ENCODE data around the gene TEAD4.

TEAD4 gene

DNA sequence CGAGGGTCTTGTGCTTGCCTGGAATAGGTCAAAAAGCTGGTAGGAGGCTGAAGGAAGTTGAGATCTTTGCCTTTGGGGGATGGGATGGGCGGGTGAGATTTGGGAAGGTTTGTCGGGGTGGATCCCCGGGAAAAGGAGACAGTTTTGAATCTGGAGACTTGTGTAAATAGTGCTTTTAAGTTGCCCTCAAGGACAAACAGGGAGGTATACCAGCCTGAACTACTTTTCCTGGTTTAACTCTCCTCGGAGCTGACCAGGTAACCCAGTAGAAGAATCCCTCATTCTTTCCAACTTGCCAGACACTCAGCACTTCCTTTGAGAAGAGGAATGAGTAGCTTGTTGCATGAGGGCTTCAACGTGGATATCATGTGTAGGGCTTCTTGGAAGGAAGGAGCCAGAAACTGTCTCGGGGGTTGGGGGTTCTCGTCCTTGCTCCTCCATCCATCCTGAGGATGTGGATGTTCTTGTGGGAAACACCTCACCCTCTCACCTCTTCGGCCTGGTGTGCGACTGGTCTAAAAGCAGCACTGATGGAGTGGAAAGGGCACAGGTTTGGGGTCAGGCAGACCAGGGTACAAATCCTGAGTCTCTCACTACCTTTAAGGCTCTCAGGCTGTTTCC is 1.9 kb downstream of the TEAD4 start:
- DNase-seq (ENCODE audit: low read depth): no peak

DNA sequence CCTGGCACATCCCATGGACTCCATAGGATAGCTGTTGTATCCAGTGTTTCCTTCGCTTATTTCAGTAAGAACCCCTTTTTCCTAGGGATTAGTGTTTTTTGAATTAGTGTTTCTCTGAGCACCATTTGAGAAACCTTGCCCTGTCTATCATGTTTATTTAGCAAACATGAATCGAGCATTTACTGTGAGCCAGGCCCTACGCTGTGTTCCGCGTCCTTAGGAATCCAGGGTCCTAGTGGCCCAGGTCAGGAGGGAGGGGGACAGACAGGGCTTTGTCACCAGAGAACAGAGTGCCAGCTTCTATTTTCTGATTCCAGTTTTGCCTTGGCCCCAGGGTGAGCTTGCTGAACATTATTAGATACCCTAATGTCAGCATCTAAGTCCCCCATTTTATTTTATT is 2.5 kb downstream of the TEAD4 start:
- no peak for DNase-seq (ENCODE audit: low read depth)

DNA sequence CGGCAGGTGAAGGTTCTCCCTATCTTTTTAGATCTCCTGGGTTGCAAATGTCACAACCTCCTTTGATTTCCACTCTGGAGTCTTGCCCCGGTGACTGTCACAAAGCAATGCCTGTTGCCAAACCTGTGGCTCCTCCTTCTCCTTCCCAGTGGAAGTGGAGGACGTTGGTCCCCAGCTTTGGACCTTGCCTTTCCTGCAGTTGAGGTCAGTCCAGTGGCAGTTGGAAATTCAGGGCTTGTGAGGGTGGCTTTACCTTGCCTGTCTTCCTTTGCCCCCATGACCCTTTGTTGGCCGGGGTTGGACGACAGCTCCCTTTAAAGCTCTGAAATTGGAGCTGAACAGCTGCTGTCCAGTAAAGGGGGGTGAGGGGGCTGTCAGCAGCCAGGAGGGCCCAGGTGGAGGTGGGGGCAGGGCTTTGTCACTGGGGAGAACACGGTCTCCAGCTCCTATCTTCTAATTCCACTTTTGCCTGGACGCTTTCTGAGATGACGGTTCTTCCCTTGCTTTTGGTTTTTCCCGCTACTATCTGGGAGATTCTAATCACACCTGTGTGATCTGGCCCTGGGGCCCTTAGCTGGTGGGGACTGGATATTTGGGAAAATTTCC is 4.1 kb downstream of the TEAD4 start:
- DNase-seq (ENCODE audit: low read depth): no peak

DNA sequence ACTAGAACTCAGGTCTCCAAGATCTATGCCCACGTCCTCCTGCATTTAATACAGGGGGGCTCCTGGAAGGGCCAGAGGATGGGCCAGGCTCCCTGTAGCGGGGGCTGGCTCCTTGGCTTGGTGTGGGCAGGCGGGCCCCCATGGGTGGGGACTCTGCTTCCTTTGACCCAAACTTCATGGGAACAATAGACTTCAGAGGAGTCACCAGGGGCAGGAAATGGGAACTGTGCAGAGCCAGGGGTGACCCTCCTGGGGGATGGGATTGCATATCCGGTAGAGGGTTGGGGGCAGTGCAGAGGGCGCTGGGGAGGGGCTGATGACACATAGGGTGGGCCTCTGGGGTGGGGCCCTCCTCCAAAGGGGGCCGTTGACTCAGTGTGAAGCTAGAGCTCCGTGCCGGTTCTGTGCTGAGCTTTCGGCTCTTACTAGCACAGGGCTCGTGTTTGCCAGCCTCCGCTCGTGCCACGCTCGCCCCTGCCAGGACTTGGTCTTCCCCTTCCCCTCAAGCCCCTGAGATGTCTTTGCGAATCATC is 4.6 kb downstream of the TEAD4 start:
- DNase-seq (ENCODE audit: low read depth): no peak

DNA sequence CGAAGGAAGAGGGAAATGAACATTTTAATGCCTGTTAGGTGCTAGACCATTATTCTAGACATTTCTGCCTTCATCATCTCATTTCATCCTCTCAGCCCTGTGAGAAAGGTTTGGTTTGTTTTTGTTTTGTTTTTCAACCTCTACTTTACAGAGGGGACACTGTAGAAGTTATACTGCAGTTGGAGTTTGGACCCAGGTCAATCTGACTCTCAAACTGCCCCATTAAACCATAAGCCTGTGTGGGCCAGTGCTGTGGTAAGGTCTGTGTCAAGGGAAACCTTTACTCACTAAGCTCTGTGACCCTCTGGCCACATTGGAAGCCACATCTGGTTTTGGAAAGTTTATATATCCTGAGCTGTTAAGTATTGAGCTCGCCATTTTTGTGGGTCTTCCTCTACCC is 8.5 kb downstream of the TEAD4 start:
- no peak for DNase-seq (ENCODE audit: low read depth)

DNA sequence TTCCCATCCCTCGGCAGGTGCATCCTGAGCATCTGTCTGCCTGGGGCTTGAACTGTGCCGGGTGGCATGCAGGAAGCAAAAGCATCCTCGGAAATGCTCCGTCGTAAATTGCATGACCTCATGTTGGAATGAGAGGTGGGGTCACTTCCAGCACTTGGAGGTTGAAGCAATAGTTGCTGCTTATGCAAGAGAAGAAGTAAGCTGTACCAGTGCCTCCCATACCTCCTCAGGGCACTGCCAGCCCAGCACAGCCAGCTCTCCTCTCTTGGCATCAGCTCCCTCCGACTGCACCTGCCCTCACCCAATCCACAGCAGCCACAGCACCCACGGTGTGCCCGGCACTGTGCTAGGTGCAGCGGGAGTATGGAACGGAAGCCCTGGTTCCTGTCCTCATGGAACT is 11.5 kb downstream of the TEAD4 start:
- DNase-seq (ENCODE audit: low read depth): no peak

DNA sequence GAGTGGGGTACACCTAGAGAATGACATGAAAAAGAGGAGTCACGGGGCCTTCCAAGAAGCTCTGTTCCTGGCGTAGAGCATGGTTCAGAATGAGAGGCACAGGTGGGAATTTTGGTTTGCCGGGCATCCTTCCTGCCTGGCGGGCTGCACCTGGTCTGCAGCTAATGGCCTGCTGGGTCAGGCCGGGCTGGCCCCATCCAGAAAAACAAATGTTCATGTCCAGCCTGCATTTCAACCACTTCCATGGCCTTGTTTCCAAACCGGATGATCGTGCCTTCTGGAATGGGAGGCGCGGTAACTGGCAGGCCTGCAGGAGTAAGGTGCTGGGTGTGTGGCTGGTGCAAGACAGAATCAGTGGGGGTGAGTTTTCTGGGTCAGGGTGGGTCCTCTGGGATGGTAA is 14.4 kb downstream of the TEAD4 start:
- DNase-seq (ENCODE audit: low read depth): no peak

DNA sequence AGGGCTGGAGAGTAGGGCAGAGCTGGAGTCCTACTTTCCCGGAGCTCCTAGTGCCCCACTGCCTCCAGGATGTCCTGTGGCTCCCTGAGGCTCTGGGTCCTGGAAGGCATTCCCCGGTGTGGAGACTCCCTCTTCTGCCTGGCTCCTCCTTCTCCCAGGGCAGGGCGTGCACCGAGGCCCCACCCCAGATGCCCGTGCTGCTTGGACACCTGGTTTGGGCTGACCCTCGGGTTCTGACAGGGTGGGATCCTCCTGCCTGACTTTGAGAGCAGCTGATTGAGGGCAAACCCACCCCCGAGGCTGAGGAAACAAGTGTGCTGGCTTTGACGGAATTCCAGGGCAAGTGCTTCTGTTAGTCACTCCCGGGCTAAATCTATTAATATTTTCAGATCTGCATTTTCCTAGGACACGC is 15.4 kb downstream of the TEAD4 start:
- DNase-seq (ENCODE audit: low read depth): no peak

DNA sequence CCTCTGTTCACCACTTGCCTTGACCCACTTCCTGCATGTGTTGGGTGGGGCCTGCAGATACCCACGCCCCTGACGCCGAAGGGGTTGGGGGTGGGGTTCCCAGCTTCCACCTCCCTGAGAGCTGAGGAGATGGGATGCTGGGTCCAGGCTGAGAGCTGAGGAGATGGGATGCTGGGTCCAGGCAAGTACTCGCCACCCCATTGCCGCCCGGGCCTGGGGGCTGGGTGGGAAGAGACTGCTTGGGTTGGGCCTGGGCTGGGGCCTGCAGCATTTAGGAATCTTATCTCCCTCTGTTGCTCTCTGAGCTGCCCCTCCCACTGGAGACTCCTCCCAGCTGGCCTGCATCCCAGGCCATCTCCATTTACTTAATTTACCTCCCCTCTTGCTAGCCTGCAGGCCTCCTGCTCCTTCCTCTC is 17.4 kb downstream of the TEAD4 start:
- no peak for DNase-seq (ENCODE audit: low read depth)

DNA sequence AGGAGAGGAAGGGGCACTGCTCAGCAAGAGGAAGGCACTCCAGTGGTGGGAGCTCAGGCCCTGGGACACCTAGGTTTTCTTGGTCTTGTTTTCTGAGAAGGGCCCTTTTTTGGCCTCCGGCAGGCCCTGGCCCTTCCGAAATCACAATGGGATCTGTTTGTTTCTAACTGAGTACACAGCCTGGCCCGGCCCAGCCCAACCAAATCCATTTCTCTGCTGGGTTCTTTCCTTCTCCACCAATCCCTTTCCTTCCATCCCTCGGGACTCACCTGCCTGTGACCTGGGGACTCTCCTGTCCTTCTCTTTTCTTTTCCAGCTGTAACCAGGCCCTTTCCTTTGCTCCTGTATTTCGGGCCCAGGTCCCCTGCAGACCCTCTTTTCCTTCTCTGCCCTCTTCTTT is 18.6 kb downstream of the TEAD4 start:
- no peak for DNase-seq (ENCODE audit: low read depth)

DNA sequence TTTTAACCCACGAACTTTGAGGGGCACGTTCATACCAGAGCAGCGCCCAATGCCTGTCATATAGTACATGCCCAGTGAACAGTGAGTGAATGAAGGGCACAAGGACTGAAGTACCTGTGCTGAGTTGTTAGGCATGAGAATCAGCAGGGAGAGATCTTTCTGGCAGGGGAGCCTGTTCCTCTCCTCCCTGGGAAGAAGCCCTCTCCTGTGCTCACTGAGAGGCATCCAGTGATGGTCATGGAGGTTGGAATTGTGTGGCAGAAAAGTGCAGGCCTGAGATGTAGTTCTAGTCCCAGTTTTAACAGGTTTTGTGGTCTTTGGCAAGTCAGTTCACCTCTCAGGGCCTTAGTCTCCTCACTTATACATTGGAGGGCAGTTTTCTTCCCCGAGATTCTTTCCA is 20.6 kb downstream of the TEAD4 start:
- no peak for DNase-seq (ENCODE audit: low read depth)

DNA sequence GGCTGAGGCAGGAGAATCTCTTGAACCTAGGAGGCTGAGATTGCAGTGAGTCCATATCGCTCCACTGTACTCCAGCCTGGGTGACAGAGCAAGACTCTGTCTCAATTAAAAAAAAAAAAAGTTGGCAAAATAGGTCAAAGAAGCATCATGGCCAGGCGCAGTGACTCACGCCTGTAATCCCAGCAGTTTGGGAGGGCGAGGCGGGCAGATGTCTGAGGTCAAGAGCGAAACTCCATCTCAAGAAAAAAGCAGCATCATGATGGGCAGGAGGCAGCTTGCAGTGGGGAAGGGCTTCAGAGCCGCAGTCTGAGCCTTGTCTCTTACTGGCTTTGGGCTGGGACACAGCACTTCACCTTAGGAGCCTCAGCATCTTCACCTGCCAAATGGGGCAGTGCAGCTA is 21.4 kb downstream of the TEAD4 start:
- DNase-seq (ENCODE audit: low read depth): no peak

DNA sequence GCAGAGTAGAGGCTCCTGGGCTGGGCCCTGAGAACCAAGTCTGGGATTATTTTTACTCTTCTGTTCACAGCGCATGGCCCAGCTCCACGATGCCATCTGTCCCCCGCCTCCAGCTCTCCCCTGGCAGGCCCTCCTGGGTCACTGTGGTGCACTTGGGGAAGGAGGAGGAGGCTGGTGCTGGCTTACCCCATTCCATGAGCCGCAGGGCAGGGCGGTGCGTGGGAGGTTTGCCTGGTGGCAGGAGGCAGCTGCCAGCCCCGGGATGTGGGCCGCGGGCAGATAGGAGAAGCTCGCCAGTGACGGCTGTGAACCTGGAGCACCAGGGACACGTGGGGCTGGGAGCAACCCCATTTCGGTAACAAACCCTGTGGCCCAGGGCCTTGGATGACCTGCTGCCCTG is 23.2 kb downstream of the TEAD4 start:
- no peak for DNase-seq (ENCODE audit: low read depth)

DNA sequence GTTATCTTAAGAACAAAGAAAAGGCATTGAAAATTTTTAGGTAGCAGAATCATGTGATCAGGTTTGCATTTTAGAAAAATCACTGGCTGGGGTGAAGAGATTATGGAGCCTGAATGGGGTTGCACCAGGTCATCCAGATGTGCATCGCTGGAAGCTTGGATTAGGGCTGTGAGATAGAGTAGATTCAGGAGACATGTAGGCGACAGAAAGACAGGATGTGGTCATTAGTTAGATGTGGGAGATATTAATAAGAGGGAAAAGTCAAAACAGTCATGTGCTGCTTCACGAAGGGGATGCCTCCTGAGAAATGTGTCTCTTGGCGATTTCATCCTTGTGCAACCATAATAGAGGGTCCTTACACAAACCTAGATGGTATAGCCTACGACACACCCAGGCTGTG is 25.1 kb downstream of the TEAD4 start:
- DNase-seq (ENCODE audit: low read depth): no peak

DNA sequence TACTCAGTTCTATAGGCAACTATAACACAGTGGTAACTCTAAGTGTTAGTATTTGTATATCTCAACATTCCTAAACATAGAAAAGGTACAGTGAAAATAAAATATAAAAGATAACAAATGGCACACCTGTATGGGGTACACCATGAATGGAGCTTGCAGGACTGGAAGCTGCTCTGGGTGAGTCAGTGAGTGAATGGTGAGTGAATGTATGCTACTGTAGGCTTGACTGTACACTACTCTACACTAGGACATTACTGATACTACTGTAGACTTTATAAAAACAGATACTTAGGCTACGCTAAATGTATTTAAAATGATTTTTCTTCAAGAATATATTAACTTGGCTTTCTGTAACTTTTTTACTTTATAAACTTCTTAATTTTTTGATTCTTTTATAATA is 25.5 kb downstream of the TEAD4 start:
- no peak for DNase-seq (ENCODE audit: low read depth)

DNA sequence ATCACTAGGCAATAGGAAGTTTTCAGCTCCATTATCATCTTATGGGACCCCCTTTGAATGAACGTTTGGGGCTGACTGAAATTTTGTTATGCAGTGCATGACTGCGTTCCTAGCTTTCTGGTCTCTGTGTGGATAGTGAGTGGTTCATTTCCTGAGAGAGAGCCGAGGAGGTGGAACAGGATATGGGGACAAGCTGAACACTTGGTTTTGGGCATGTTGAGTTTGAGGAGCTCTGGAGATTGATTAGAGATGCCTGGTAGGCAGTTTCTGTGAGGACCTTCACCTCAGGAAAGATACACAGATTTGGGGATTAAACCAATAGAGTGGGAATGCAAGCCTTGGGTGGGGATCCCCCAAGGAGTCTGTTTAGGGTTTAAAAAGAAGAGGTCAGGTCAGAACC is 27.7 kb downstream of the TEAD4 start:
- no peak for DNase-seq (ENCODE audit: low read depth)

DNA sequence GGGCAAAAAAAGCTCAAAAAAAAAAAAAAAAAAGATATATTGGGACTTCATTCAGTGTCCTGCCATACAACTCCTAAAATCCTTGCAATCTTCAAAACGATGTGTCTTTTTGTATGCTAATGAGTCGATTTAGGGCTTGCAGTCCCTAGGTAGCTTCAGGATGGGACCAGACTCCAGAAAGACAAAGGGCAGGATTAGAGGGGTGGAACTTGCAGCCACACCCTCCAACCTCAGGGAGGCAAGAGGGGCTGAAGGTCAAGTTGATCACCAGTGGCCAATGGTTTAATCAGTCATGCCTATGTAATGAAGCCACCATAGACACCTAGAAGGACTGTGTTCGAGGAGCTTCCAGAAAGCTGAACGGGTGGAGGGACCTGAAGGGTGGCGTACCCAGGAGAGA is 29.3 kb downstream of the TEAD4 start:
- no peak for DNase-seq (ENCODE audit: low read depth)

DNA sequence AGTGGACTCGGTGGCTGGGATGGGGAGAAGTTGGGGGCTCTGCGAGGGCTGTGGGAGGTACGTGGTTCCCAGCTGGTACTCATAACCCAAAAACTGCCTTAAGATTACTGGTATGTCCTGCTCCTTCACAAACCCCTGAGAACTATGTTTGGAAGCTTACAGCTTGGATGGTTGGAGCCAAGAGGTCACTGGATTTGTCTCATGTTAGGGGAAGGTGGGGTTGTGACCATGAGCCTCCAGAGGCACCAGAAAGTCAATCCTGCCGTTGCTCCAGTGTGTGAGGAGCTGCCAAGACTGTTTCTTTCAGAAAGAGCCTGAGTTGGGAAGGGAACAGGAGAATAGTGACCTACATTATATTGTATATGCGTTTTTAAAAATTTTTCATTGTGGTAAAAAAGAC is 33.5 kb downstream of the TEAD4 start:
- DNase-seq (ENCODE audit: low read depth): no peak

DNA sequence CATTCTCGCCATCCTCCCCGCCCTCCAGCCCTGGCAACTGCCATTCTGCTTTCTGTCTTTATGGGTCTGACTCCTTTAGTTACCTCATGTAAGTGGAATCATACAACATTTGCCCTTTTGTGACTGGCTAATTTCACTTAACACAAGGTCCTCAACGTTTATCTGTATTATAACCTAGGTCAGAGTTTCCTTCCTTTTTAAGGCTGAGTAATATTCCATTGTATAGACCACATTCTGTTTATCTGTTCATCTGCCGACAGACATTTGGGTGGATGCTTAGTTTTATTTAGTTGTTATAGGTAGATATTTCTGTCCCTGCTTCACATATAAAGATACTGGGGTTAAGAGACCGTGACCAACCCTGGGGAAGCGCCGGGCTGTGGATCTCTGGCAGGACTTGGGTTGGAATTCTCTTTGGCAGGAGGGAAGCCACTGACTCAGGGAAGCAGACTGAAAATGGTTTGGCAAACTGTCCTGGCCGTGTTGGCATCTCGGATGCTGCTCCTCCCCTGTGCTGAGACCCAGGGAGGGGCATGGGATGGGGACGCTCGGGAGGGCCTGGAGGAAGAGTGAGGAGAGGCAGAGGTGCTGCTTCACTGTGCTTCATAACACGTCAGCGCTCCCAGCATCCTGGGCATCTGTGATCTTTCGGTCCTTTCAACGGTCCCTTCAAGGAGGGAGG is 38.9 kb downstream of the TEAD4 start:
- DNase-seq (ENCODE audit: low read depth): no peak

DNA sequence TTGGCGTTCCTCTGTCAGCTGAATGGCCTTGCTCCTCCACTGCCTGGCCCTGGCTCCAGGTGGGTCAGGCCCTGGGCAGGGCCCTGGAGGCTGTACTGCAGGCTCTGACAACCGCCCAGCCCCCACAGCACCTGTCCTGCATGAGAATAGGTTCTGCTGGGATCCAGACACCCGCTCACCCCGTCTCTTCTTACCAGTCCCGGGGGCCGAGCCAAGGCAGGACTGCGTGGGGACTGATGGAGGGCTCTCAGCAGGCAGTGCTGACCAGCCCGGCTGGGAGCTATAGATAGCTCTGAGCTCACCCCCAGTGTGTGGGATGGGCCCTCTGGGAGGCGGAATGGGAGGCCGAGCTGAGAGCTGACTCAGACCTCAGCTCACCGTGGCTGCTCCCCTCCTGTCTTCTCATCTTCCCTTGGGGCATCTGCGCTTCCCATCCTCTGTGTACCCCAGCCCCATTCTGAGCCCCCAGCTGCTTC is 39.6 kb downstream of the TEAD4 start:
- DNase-seq (ENCODE audit: low read depth): no peak

DNA sequence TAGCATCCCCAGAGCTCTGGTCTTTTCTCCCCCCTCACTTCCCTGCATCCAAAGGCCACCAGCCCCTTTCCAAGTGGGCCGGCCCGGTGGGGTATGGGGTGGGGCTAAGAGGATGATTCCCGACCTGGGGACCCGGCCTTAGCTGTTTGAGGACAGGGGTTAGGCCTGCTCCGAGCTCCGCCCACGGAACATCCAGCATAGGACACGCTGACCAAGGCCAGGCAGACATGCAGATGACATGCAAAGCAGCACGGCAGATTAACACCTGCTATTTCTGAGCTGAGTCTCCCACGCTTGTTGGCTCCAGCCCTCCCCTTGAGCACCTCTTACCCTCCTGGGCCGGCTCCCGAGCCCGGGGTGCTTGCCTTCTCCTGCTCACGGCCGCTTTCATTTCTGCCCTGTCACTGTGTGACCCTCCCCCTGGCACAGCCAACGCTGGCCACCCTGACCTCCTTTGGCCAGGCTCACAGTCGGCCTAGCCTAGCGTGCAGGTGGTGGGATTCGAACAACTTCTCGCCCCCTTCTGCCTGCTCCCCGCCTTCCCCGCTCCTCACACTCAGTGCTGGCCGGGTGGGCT is 40.2 kb downstream of the TEAD4 start:
- no peak for DNase-seq (ENCODE audit: low read depth)

DNA sequence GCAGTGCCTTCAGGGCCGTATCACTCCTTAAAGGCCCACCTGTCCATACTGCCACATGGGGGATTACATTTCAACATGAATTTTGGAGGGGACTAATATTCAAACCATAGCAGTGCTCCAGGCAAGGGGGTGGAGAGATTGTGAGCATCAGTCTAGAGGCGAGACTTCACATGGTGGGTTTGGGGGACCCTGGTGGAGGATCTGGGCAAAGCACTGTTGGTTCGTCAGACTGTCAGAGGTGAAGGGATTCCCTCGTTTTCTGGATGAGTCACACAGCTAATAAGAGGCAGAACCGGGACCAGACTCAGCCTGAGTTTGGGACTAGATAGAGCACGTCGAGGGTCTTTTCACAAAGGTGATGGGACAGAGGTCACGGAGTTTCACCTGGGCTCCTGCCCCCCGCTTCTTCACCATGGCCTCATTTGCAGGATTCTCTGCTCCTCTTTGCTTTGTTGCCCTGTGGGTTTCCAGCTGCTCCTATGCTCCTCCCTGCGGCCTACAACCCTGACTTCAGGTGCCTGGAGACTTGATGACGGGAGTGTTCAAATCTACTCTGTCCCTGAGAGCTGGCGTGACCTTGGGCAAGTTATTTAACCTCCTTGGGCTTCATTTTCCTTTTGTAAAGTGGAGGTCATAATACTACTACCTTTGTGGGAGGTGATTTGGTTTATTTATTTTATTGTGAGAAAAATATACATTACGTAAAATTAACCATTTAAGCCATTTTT is 41.5 kb downstream of the TEAD4 start:
- DNase-seq (ENCODE audit: low read depth): no peak
